OCI-LY1 (cell line): Measurements from ENCODE around the gene LRMDA.
"Not testable (repeated sequence)": the region's sequence is repeated elsewhere in the genome, so short reads cannot be mapped to it uniquely, and the experiment has no call there.

Experiments
- H2AFZ ChIP-seq: fragments of 200-600 bp; sonication (generic), shearing (Covaris generic); 2 replicates; pipeline ENCODE4 v1.6.0; 2014; ENCODE audit warnings: antibody characterized with exemption, mild to moderate bottlenecking, low read length
- H3F3A ChIP-seq: fragments of 200-600 bp; sonication (generic), shearing (Covaris generic); 2 replicates; pipeline ENCODE4 v1.6.0; 2014; ENCODE audit warnings: mild to moderate bottlenecking, antibody characterized with exemption, low read length, moderate library complexity; ENCODE audit not compliant: insufficient read depth
- H3K27ac ChIP-seq: fragments of 200-600 bp; sonication (generic); 2 replicates; pipeline ENCODE4 v1.5.1; 2014; ENCODE audit warnings: low read length, mixed run types, mild to moderate bottlenecking, low read depth; ENCODE audit not compliant: poor library complexity, severe bottlenecking
- H3K27me3 ChIP-seq: fragments of 200-600 bp; sonication (generic); 2 replicates; pipeline ENCODE4 v1.6.0; 2014; ENCODE audit warnings: antibody characterized with exemption, mild to moderate bottlenecking, low read length, moderate library complexity; ENCODE audit not compliant: insufficient read depth
- H3K36me3 ChIP-seq: fragments of 200-600 bp; sonication (generic); 2 replicates; pipeline ENCODE4 v1.6.1; 2014; ENCODE audit warnings: mild to moderate bottlenecking, antibody characterized with exemption, low read length, moderate library complexity, mixed read lengths; ENCODE audit not compliant: insufficient read depth
- H3K4me1 ChIP-seq: fragments of 200-600 bp; sonication (generic); 2 replicates; pipeline ENCODE4 v1.5.1; 2014; ENCODE audit warnings: mild to moderate bottlenecking, low read length, moderate library complexity; ENCODE audit not compliant: insufficient read depth, severe bottlenecking
- H3K4me2 ChIP-seq: fragments of 200-600 bp; sonication (generic), shearing (Covaris generic); 2 replicates; pipeline ENCODE4 v1.6.1; 2014; ENCODE audit warnings: low read length
- H3K4me3 ChIP-seq: fragments of 200-600 bp; sonication (generic); 2 replicates; pipeline ENCODE4 v1.5.1; 2014; ENCODE audit warnings: low read length, low read depth, mild to moderate bottlenecking, mixed read lengths; ENCODE audit not compliant: poor library complexity, severe bottlenecking
- H3K79me2 ChIP-seq: fragments of 200-600 bp; shearing (Covaris generic); 2 replicates; pipeline ENCODE4 v1.6.1; 2016; ENCODE audit warnings: mixed run types, low read length, mixed read lengths; ENCODE audit not compliant: insufficient read depth
- H3K9ac ChIP-seq: fragments of 200-600 bp; sonication (generic), shearing (Covaris generic); 2 replicates; pipeline ENCODE4 v1.6.1; 2014; ENCODE audit warnings: mild to moderate bottlenecking, low read length, mixed read lengths
- H3K9me2 ChIP-seq: fragments of 200-600 bp; sonication (generic), shearing (Covaris generic); 2 replicates; pipeline ENCODE4 v1.6.1; 2014; ENCODE audit warnings: low read depth, mild to moderate bottlenecking, low read length, mixed read lengths
- H3K9me3 ChIP-seq: fragments of 200-600 bp; shearing (Covaris generic); 2 replicates; pipeline ENCODE4 v1.6.1; 2014; ENCODE audit warnings: low read length, mixed read lengths
- H4K20me1 ChIP-seq: fragments of 200-600 bp; sonication (generic), shearing (Covaris generic); 2 replicates; pipeline ENCODE4 v1.6.0; 2016; ENCODE audit warnings: mild to moderate bottlenecking, low read length; ENCODE audit not compliant: insufficient read depth
- EZH2 ChIP-seq: fragments of 200-600 bp; sonication (generic), shearing (Covaris generic); IDR thresholded peaks from 2 replicates; pipeline ENCODE4 v1.8.0; 2017; ENCODE audit warnings: borderline replicate concordance, mixed run types, mild to moderate bottlenecking, antibody characterized with exemption, low read length, moderate library complexity, mixed read lengths
- TF ChIP-seq, protein P1 (sequence below): fragments of 200-600 bp; sonication (generic), shearing (Covaris generic); IDR thresholded peaks from 2 replicates; pipeline ENCODE4 v1.5.1; 2017; ENCODE audit warnings: mild to moderate bottlenecking, antibody characterized with exemption, low read length, moderate library complexity, mixed read lengths

The LRMDA gene

DNA sequence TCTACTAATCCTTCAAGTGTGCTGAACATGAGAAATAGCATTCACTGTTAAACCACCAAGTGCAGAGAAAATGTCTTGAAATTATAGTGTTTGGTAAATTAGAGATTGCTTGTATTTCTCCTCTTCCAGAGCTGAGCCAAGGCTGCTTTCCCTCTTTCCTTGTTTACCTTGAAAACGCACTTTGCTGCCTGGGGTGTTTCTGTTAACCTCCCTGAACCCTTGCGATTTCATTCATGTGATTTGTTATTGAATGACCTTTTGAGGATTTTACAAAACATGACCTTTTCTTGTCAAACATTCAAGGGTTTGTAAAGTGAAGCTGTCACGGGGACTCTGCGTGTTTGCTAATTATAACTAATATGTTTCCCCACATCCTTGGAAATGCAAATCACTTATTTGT lies 169.4 kb downstream of the LRMDA start:
- no peaks in the 10 kb centered on the region for H3F3A ChIP-seq
- H3K4me2 ChIP-seq: no peak overlapping the region
- H3K79me2 ChIP-seq: no peaks in the 10 kb centered on the region
- H2AFZ ChIP-seq: no peak overlapping the region
- H3K9me2 ChIP-seq: no peaks in the 10 kb centered on the region
- no peaks in the 10 kb centered on the region for H3K9me3 ChIP-seq
- no peaks in the 10 kb centered on the region for H4K20me1 ChIP-seq
- no peak overlapping the region for H3K9ac ChIP-seq
- no peaks in the 10 kb centered on the region for H3K36me3 ChIP-seq
- H3K27ac ChIP-seq: no peak overlapping the region
- TF ChIP-seq EZH2: no peak
- TF ChIP-seq, protein P1, sequence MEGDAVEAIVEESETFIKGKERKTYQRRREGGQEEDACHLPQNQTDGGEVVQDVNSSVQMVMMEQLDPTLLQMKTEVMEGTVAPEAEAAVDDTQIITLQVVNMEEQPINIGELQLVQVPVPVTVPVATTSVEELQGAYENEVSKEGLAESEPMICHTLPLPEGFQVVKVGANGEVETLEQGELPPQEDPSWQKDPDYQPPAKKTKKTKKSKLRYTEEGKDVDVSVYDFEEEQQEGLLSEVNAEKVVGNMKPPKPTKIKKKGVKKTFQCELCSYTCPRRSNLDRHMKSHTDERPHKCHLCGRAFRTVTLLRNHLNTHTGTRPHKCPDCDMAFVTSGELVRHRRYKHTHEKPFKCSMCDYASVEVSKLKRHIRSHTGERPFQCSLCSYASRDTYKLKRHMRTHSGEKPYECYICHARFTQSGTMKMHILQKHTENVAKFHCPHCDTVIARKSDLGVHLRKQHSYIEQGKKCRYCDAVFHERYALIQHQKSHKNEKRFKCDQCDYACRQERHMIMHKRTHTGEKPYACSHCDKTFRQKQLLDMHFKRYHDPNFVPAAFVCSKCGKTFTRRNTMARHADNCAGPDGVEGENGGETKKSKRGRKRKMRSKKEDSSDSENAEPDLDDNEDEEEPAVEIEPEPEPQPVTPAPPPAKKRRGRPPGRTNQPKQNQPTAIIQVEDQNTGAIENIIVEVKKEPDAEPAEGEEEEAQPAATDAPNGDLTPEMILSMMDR: no peak
- no peaks in the 10 kb centered on the region for H3K27me3 ChIP-seq
- no peak overlapping the region for H3K4me3 ChIP-seq
- H3K4me1 ChIP-seq: no peaks in the 10 kb centered on the region

DNA sequence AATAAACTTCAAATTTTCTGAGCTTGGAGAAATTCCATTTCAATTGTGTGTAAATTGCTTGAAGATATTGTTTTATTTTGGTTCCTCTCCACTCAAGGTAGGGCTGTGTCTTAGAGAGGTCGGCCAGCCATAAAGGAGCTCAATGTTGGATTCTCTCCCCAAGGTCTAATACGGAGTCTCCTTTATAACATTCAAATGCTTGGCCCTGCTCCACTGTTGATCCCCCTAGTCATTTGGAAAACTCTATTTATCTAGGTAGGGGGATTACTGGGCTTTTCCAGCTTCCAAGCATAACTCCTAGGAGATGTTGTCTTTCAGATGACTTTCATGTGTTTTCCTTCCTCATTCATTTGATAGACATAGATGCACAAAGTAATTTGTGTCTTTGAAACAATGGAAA lies 170.9 kb downstream of the LRMDA start:
- no peak overlapping the region for H2AFZ ChIP-seq
- H3K4me3 ChIP-seq: no peak overlapping the region
- no peaks in the 10 kb centered on the region for H4K20me1 ChIP-seq
- no peaks in the 10 kb centered on the region for H3K4me1 ChIP-seq
- H3K9me2 ChIP-seq: no peaks in the 10 kb centered on the region
- H3K9me3 ChIP-seq: no peaks in the 10 kb centered on the region
- no peak overlapping the region for H3K4me2 ChIP-seq
- TF ChIP-seq, protein P1: no peak
- no peak for TF ChIP-seq EZH2
- no peak overlapping the region for H3K27ac ChIP-seq
- no peaks in the 10 kb centered on the region for H3K36me3 ChIP-seq
- no peak overlapping the region for H3K9ac ChIP-seq
- H3K27me3 ChIP-seq: no peaks in the 10 kb centered on the region
- no peaks in the 10 kb centered on the region for H3F3A ChIP-seq
- no peaks in the 10 kb centered on the region for H3K79me2 ChIP-seq

GRCh38 chr10:75605096-75605495 lies 173.7 kb downstream of the LRMDA start:
- H3K27ac ChIP-seq: no peak overlapping the region
- no peaks in the 10 kb centered on the region for H3K36me3 ChIP-seq
- no peak overlapping the region for H2AFZ ChIP-seq
- H3F3A ChIP-seq: no peaks in the 10 kb centered on the region
- no peaks in the 10 kb centered on the region for H3K4me1 ChIP-seq
- no peak overlapping the region for H3K4me2 ChIP-seq
- no peaks in the 10 kb centered on the region for H3K9me2 ChIP-seq
- no peaks in the 10 kb centered on the region for H4K20me1 ChIP-seq
- no peak for TF ChIP-seq EZH2
- TF ChIP-seq, protein P1: no peak
- H3K9ac ChIP-seq: no peak overlapping the region
- no peaks in the 10 kb centered on the region for H3K79me2 ChIP-seq
- no peaks in the 10 kb centered on the region for H3K27me3 ChIP-seq
- no peak overlapping the region for H3K4me3 ChIP-seq
- no peaks in the 10 kb centered on the region for H3K9me3 ChIP-seq

DNA sequence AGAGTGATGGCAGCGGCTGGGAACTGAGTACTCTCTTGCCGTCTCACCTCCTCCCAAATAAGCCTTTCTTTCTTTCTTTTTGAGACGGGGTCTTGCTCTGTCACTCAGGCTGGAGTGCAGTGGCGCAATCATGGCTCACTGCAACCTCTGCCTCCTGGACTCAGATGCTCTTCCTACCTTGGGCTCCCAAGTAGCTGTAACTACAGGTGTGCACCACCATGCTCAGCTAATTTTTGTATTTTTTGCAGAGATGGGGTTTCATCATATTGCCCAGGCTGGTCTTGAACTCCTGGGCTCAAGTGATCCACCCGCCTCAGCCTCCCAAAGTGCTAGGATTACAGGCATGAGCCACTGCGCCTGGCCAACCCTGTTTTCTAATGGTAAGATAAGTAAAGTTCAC lies 174.4 kb downstream of the LRMDA start:
- H3K27me3 ChIP-seq, H3K4me3 ChIP-seq, H4K20me1 ChIP-seq, H3K36me3 ChIP-seq, H3K79me2 ChIP-seq, H3K27ac ChIP-seq, H3K9me2 ChIP-seq, H3F3A ChIP-seq, H3K4me1 ChIP-seq, H3K4me2 ChIP-seq, H3K9ac ChIP-seq, H2AFZ ChIP-seq, H3K9me3 ChIP-seq: not testable (repeated sequence)
